Measurements from ENCODE around the gene TMEM114.

- TF ChIP-seq EP300 (conservative IDR thresholded peaks at IDR 0.05; ENCODE audit: poor library complexity, severe bottlenecking) (no peak), MXI1 (conservative IDR thresholded peaks at IDR 0.05; ENCODE audit: poor library complexity, severe bottlenecking) (no peak), EZH2 (IDR thresholded peaks at IDR 0.05; ENCODE audit: borderline replicate concordance, insufficient read depth, low read length, poor library complexity, severe bottlenecking) (no peak), TAF1 (IDR thresholded peaks at IDR 0.05; ENCODE audit: low read depth) (no peak), POLR2AphosphoS5 (IDR thresholded peaks at IDR 0.05) (no peak), RAD21 (conservative IDR thresholded peaks at IDR 0.05) (no peak)
- TF ChIP-seq, protein P1, sequence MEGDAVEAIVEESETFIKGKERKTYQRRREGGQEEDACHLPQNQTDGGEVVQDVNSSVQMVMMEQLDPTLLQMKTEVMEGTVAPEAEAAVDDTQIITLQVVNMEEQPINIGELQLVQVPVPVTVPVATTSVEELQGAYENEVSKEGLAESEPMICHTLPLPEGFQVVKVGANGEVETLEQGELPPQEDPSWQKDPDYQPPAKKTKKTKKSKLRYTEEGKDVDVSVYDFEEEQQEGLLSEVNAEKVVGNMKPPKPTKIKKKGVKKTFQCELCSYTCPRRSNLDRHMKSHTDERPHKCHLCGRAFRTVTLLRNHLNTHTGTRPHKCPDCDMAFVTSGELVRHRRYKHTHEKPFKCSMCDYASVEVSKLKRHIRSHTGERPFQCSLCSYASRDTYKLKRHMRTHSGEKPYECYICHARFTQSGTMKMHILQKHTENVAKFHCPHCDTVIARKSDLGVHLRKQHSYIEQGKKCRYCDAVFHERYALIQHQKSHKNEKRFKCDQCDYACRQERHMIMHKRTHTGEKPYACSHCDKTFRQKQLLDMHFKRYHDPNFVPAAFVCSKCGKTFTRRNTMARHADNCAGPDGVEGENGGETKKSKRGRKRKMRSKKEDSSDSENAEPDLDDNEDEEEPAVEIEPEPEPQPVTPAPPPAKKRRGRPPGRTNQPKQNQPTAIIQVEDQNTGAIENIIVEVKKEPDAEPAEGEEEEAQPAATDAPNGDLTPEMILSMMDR (IDR thresholded peaks at IDR 0.05; ENCODE audit: poor library complexity, severe bottlenecking) = no peak
- TF ChIP-seq, protein P2, sequence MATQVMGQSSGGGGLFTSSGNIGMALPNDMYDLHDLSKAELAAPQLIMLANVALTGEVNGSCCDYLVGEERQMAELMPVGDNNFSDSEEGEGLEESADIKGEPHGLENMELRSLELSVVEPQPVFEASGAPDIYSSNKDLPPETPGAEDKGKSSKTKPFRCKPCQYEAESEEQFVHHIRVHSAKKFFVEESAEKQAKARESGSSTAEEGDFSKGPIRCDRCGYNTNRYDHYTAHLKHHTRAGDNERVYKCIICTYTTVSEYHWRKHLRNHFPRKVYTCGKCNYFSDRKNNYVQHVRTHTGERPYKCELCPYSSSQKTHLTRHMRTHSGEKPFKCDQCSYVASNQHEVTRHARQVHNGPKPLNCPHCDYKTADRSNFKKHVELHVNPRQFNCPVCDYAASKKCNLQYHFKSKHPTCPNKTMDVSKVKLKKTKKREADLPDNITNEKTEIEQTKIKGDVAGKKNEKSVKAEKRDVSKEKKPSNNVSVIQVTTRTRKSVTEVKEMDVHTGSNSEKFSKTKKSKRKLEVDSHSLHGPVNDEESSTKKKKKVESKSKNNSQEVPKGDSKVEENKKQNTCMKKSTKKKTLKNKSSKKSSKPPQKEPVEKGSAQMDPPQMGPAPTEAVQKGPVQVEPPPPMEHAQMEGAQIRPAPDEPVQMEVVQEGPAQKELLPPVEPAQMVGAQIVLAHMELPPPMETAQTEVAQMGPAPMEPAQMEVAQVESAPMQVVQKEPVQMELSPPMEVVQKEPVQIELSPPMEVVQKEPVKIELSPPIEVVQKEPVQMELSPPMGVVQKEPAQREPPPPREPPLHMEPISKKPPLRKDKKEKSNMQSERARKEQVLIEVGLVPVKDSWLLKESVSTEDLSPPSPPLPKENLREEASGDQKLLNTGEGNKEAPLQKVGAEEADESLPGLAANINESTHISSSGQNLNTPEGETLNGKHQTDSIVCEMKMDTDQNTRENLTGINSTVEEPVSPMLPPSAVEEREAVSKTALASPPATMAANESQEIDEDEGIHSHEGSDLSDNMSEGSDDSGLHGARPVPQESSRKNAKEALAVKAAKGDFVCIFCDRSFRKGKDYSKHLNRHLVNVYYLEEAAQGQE (IDR thresholded peaks at IDR 0.05; ENCODE audit: borderline replicate concordance) = no peak
Measured at GRCh38 chr16:8561496-8561895, 28.8 kb downstream of the TMEM114 start.
